SK-N-SH treated with all-trans-retinoic acid at 6 μM for 48 hours (cell line): ENCODE data around the gene PACS1.

ENCODE experiments used
- ATAC-seq: fragments of 200-7000 bp; cut with Tn5 transposase; 3 replicates; pipeline ENCODE4 v1.9.1; 2020; ENCODE audit warnings: mild to moderate bottlenecking, moderate library complexity
- ARNTL ChIP-seq: fragments of 450-650 bp; formaldehyde crosslinking; IDR thresholded peaks from 2 replicates; pipeline ENCODE4 v1.5.0; 2020; ENCODE audit warnings: low read depth, mild to moderate bottlenecking, moderate library complexity, borderline replicate concordance
- BACH2 ChIP-seq: fragments of 250-450 bp; sonication (Bioruptor Pico); IDR thresholded peaks from 2 replicates; pipeline ENCODE4 v1.9.0; 2021; ENCODE audit warnings: mild to moderate bottlenecking, borderline replicate concordance
- CSRNP3 ChIP-seq: fragments of 250-450 bp; sonication (Bioruptor Pico); IDR thresholded peaks from 2 replicates; pipeline ENCODE4 v1.5.1; 2021; ENCODE audit warnings: mild to moderate bottlenecking, moderate library complexity
- ESRRG ChIP-seq: fragments of 250-450 bp; sonication (Bioruptor Pico); IDR thresholded peaks from 2 replicates; pipeline ENCODE4 v1.6.1; 2021; ENCODE audit warnings: mild to moderate bottlenecking
- ISL1 ChIP-seq: fragments of 250-450 bp; sonication (Bioruptor Pico); IDR thresholded peaks from 2 replicates; pipeline ENCODE4 v2.1.2; 2022; ENCODE audit warnings: mild to moderate bottlenecking, moderate library complexity
- OSR1 ChIP-seq: fragments of 250-450 bp; sonication (Bioruptor Pico); IDR thresholded peaks from 2 replicates; pipeline ENCODE4 v1.8.0; 2022; ENCODE audit warnings: moderate library complexity, mild to moderate bottlenecking, inconsistent platforms
- PATZ1 ChIP-seq: fragments of 250-450 bp; sonication (Bioruptor Pico); IDR thresholded peaks from 2 replicates; pipeline ENCODE4 v1.8.0; 2020; ENCODE audit warnings: mild to moderate bottlenecking, moderate library complexity, borderline replicate concordance
- POU6F1 ChIP-seq: fragments of 250-450 bp; sonication (Bioruptor Pico); IDR thresholded peaks from 2 replicates; pipeline ENCODE4 v1.8.0; 2021; ENCODE audit warnings: low read depth, mild to moderate bottlenecking, moderate library complexity, borderline replicate concordance
- PPARA ChIP-seq: fragments of 250-450 bp; sonication (Bioruptor Pico); IDR thresholded peaks from 2 replicates; pipeline ENCODE4 v1.5.0; 2020; ENCODE audit warnings: mild to moderate bottlenecking, borderline replicate concordance
- SNAI2 ChIP-seq: fragments of 250-450 bp; sonication (Bioruptor Pico); IDR thresholded peaks from 2 replicates; pipeline ENCODE4 v1.5.0; 2020; ENCODE audit warnings: mild to moderate bottlenecking, moderate library complexity
- TCF4 ChIP-seq: fragments of 250-450 bp; sonication (Bioruptor Pico); IDR thresholded peaks from 2 replicates; pipeline ENCODE4 v1.8.0; 2021; ENCODE audit warnings: mild to moderate bottlenecking, moderate library complexity, borderline replicate concordance
- ZC3H10 ChIP-seq: fragments of 250-450 bp; sonication (Bioruptor Pico); IDR thresholded peaks from 2 replicates; pipeline ENCODE4 v1.5.1; 2021; ENCODE audit warnings: mild to moderate bottlenecking, moderate library complexity
- ZFP3 ChIP-seq: fragments of 250-450 bp; sonication (Bioruptor Pico); IDR thresholded peaks from 2 replicates; pipeline ENCODE4 v1.5.0; 2020; ENCODE audit warnings: mild to moderate bottlenecking, moderate library complexity
- ZNF565 ChIP-seq: fragments of 450-650 bp; formaldehyde crosslinking; conservative IDR thresholded peaks from 2 replicates; pipeline ENCODE4 v1.5.0; 2020; ENCODE audit warnings: low read depth, mild to moderate bottlenecking, moderate library complexity
- ZNF70 ChIP-seq: fragments of 450-650 bp; formaldehyde crosslinking; IDR thresholded peaks from 2 replicates; pipeline ENCODE4 v1.5.0; 2020; ENCODE audit warnings: mild to moderate bottlenecking, moderate library complexity
- ZNF8 ChIP-seq: fragments of 450-650 bp; formaldehyde crosslinking; IDR thresholded peaks from 2 replicates; pipeline ENCODE4 v1.5.0; 2020; ENCODE audit warnings: mild to moderate bottlenecking, moderate library complexity

The PACS1 gene

GRCh38 chr11:66160709-66161108 is 90.6 kb downstream of the PACS1 start:
- no peak for ATAC-seq
- TF ChIP-seq POU6F1 (CRISPR knock-in tag) (no peak), PATZ1 (CRISPR knock-in tag) (no peak), ZC3H10 (CRISPR knock-in tag) (no peak), ZNF565 (CRISPR knock-in tag) (no peak), SNAI2 (CRISPR knock-in tag) (no peak), ISL1 (CRISPR knock-in tag) (no peak), ZNF70 (CRISPR knock-in tag) (no peak)

GRCh38 chr11:66168289-66168688 is 98.2 kb downstream of the PACS1 start:
- ATAC-seq, result no peak
- no peak for TF ChIP-seq OSR1 (CRISPR knock-in tag)
- no peak for TF ChIP-seq ZNF8 (CRISPR knock-in tag)
- TF ChIP-seq ZC3H10 (CRISPR knock-in tag), result no peak
- TF ChIP-seq ESRRG (CRISPR knock-in tag), result no peak
- no peak for TF ChIP-seq SNAI2 (CRISPR knock-in tag)
- no peak for TF ChIP-seq PATZ1 (CRISPR knock-in tag)
- no peak for TF ChIP-seq POU6F1 (CRISPR knock-in tag)
- no peak for TF ChIP-seq TCF4

GRCh38 chr11:66172146-66172545 is 102.1 kb downstream of the PACS1 start:
- no peak for TF ChIP-seq BACH2 (CRISPR knock-in tag)
- TF ChIP-seq CSRNP3 (CRISPR knock-in tag), result no peak
- TF ChIP-seq SNAI2 (CRISPR knock-in tag), result no peak
- no peak for TF ChIP-seq ZNF70 (CRISPR knock-in tag)
- TF ChIP-seq ISL1 (CRISPR knock-in tag), result no peak
- no peak; the same call in 2 of the 3 replicates for ATAC-seq

- TF ChIP-seq ZC3H10 (CRISPR knock-in tag), result no peak
- TF ChIP-seq PATZ1 (CRISPR knock-in tag), result no peak
- no peak for TF ChIP-seq CSRNP3 (CRISPR knock-in tag)
- no peak for TF ChIP-seq BACH2 (CRISPR knock-in tag)
- no peak for TF ChIP-seq ARNTL (CRISPR knock-in tag)
- TF ChIP-seq POU6F1 (CRISPR knock-in tag), result no peak
- no peak for TF ChIP-seq ZFP3 (CRISPR knock-in tag)
- no peak for TF ChIP-seq PPARA
- TF ChIP-seq ISL1 (CRISPR knock-in tag), result no peak
- TF ChIP-seq, all 23 proteins: peak for 0
- no peak; the same call in 2 of the 3 replicates for ATAC-seq
Measured at GRCh38 chr11:66176650-66177049, 106.6 kb downstream of the PACS1 start.
